GM12878 (cell line): Measurements from ENCODE around the gene VAV2. TPM values are rescaled to one million over a fixed set of nuclear protein-coding genes. Genes with fewer than 3 reads are reported as not detected.

ENCODE experiments used
- BCL11A ChIP-seq: IDR thresholded peaks from 2 replicates; pipeline ENCODE4 v1.6.1; 2011; ENCODE audit warnings: low read depth, low read length
- CREB1 ChIP-seq: IDR thresholded peaks from 2 replicates; pipeline ENCODE4 v1.6.1; 2012; ENCODE audit warnings: low read depth, mild to moderate bottlenecking, inconsistent platforms
- ESRRA ChIP-seq: IDR thresholded peaks from 2 replicates; pipeline ENCODE4 v1.6.1; 2012; ENCODE audit warnings: mild to moderate bottlenecking, low read length, improper control_type of control experiment
- NKRF ChIP-seq: fragments of 450-650 bp; conservative IDR thresholded peaks from 2 replicates; pipeline ENCODE4 v1.6.1; 2017; ENCODE audit warnings: mild to moderate bottlenecking, moderate library complexity
- PKNOX1 ChIP-seq: fragments of 450-650 bp; IDR thresholded peaks from 2 replicates; pipeline ENCODE4 v1.6.1; 2016; ENCODE audit warnings: mild to moderate bottlenecking
- SREBF1 ChIP-seq: IDR thresholded peaks from 2 replicates; pipeline ENCODE4 v1.6.1; 2012; ENCODE audit warnings: mild to moderate bottlenecking, low read length
- polyA plus RNA-seq, 11 experiments: library from polyadenylated mRNA; depleted of rRNA in 4 of 11; unstranded in 6 of 11; stranded (reverse) in 5 of 11; fragments of >200 nt; fragmentation: Nextera tagmentation in 4 of 11; fragmentation: Illumina TruSeq in 1 of 11; extraction: Ambion mirVana in 4 of 11; extraction: Trizol in 1 of 11; gene quantifications; 1 replicate in 1 of 11; 2 replicates in 10 of 11; pipeline versions ENCODE4 v1.2.1 to v1.2.3, GENCODE V29; 2011 to 2016; ENCODE audit warnings: inconsistent platforms in 2 of 11, missing spikeins in 2 of 11, low read depth in 1 of 11
- total RNA-seq, 4 experiments: library from RNA; depleted of rRNA in 3 of 4; stranded (reverse); fragments of >200 nt in 3 of 4; fragmentation: Illumina TruSeq in 1 of 4; extraction: Trizol in 1 of 4; gene quantifications; 2 replicates each; pipeline versions ENCODE4 v1.2.1 to v1.2.3, GENCODE V29; 2013 to 2021
- TF ChIP-seq, protein P1 (sequence below): fragments of 450-650 bp; IDR thresholded peaks from 2 replicates; pipeline ENCODE4 v1.6.1; 2016; ENCODE audit warnings: mild to moderate bottlenecking
- TF ChIP-seq, protein P2 (sequence below): IDR thresholded peaks from 2 replicates; pipeline ENCODE4 v1.6.1; 2012; ENCODE audit warnings: low read depth, low read length, improper control_type of control experiment
- TF ChIP-seq, protein P3 (sequence below): IDR thresholded peaks from 2 replicates; pipeline ENCODE4 v1.6.1; 2012; ENCODE audit warnings: low read depth, low read length, improper control_type of control experiment

The VAV2 gene
- total and polyA plus RNA-seq, 10 of the 15 experiments (the other 5 are each of a cell fraction or from before 2014, with no cell fraction given), result 0.13 to 43.9 (median 16.9) TPM

DNA sequence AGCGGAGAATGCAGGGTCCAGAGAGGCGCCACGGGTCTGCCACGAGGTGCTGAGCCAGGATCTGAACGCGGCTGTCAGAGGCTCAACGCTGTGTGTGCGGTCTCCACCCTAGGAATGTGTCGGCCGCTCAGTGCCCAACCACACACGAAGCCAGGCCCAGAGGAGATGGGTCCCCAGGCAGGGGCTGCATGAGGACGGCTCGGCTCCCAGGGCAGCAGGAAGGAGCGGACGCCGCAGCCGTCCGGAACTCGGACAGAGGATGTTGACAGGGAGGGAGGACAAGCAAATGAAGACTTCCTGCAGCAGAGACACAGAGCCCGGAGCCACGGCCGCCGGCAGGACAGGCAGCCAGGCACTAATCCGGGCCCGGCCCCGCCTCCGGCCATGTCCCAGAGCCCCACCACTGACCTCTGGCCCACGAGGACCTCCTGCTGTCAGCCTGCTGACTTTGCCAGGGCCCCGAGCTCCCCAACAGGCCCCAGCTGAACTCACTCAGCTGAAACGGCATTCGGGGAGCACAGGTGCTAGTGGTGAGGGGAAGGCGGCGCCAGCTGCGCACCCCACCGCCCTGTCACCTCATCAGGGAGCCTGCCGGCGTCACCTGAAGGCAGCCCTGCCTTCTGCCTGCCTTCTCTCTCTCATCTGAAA, 12.7 kb downstream of the VAV2 start (continued):
- TF ChIP-seq, protein P1, sequence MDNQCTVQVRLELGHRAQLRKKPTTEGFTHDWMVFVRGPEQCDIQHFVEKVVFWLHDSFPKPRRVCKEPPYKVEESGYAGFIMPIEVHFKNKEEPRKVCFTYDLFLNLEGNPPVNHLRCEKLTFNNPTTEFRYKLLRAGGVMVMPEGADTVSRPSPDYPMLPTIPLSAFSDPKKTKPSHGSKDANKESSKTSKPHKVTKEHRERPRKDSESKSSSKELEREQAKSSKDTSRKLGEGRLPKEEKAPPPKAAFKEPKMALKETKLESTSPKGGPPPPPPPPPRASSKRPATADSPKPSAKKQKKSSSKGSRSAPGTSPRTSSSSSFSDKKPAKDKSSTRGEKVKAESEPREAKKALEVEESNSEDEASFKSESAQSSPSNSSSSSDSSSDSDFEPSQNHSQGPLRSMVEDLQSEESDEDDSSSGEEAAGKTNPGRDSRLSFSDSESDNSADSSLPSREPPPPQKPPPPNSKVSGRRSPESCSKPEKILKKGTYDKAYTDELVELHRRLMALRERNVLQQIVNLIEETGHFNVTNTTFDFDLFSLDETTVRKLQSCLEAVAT, result no peak
- peak; percentile 28; the same call in 1 of the 2 replicates for TF ChIP-seq PKNOX1
- no peak for TF ChIP-seq BCL11A
- TF ChIP-seq SREBF1, result no peak
- no peak for TF ChIP-seq CREB1
- TF ChIP-seq NKRF, result no peak
- no peak for TF ChIP-seq ESRRA
- TF ChIP-seq, protein P2, sequence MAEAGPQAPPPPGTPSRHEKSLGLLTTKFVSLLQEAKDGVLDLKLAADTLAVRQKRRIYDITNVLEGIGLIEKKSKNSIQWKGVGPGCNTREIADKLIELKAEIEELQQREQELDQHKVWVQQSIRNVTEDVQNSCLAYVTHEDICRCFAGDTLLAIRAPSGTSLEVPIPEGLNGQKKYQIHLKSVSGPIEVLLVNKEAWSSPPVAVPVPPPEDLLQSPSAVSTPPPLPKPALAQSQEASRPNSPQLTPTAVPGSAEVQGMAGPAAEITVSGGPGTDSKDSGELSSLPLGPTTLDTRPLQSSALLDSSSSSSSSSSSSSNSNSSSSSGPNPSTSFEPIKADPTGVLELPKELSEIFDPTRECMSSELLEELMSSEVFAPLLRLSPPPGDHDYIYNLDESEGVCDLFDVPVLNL, result no peak
- TF ChIP-seq, protein P3, sequence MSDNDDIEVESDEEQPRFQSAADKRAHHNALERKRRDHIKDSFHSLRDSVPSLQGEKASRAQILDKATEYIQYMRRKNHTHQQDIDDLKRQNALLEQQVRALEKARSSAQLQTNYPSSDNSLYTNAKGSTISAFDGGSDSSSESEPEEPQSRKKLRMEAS, result no peak
